Psoas muscle (tissue), 8 donors: Measurements from ENCODE around the gene MED25. TPM values are rescaled to one million over a fixed set of nuclear protein-coding genes. Genes with fewer than 3 reads are reported as not detected.

Experiments
- ATAC-seq, 4 donors: fragments of 200-7000 bp; cut with Tn5 transposase; one replicate each; pipeline ENCODE4 v1.9.1; 2020; ENCODE audit warnings: moderate library complexity in 3 of 4, mild to moderate bottlenecking in 2 of 4
- DNase-seq, 2 donors: peaks; one replicate each; pipeline ENCODE4 v3.0.0-alpha.2; 2020
- H3K27ac ChIP-seq: fragments of 200-600 bp; one replicate; pipeline ENCODE4 v1.8.0; 2022
- H3K27me3 ChIP-seq, 3 donors: fragments of 200-600 bp in 1 of 3; one replicate each; pipeline versions ENCODE4 v1.6.1 to v1.8.0; 2013 to 2022; ENCODE audit warnings: low read length in 2 of 3, mild to moderate bottlenecking in 2 of 3, moderate library complexity in 1 of 3; ENCODE audit not compliant: insufficient read depth in 3 of 3
- H3K36me3 ChIP-seq, 2 donors: fragments of 200-600 bp in 1 of 2; one replicate each; pipeline versions ENCODE4 v1.6.1 to v1.8.0; 2013 to 2022; ENCODE audit warnings: low read depth in 1 of 2, mild to moderate bottlenecking in 1 of 2, moderate library complexity in 1 of 2; ENCODE audit not compliant: insufficient read depth in 1 of 2
- H3K4me1 ChIP-seq: fragments of 200-600 bp; one replicate; pipeline ENCODE4 v1.8.0; 2022
- H3K4me3 ChIP-seq: fragments of 200-600 bp; one replicate; pipeline ENCODE4 v1.8.0; 2022; ENCODE audit warnings: mild to moderate bottlenecking
- H3K9me3 ChIP-seq: fragments of 200-600 bp; one replicate; pipeline ENCODE4 v1.8.0; 2022
- CTCF ChIP-seq: fragments of 200-600 bp; IDR thresholded peaks from one replicate; pipeline ENCODE4 v1.8.0; 2022; ENCODE audit warnings: antibody characterized with exemption
- WGBS, 3 donors: extraction: QIAGEN DNeasy Blood & Tissue Kit; methylation state at CpG; one replicate each; pipeline versions ENCODE4 v1.1.6 to v1.1.7; 2013; 5-methylcytosine and 5-hydroxymethylcytosine counted together
- intact Hi-C, 2 donors: fragments of 100-400 bp; cut with DNase I; formaldehyde crosslinking; loops; one replicate each; pipeline versions ENCODE4 v1.11.0 to v1.14.2; 2022
- polyA plus RNA-seq, 3 donors: library from polyadenylated mRNA; stranded (reverse); fragments of 200-250 nt; gene quantifications; one replicate each; pipeline ENCODE4 v1.2.3, GENCODE V29; 2013
- total RNA-seq, 4 donors: library from RNA; stranded (reverse); fragmentation: NEBNext Ultra II Directional in 2 of 4; extraction: Animal tissue kit (Norgen Biotek cat#: 25700) in 2 of 4; gene quantifications; one replicate each; pipeline versions ENCODE4 v1.2.1 to v1.2.4, GENCODE V29; 2021 to 2023
- donor health status: healthy with polysubstance abuse.
- donor health status: DM: no; HTN: no; CAD: no; lungs with moderate emphysema.
- donor health status: Bipolar disorder and iron deficiency.
- donor health status: healthy.
- donor health status: DM: yes; HTN: yes; CAD: no.
- donor health status: DM: no; HTN: no; CAD: no.
- donor health status: DM: no; HTN: no; CAD: no.
- donor health status: DM: yes; HTN: yes; CAD: no.

The MED25 gene
- total and polyA plus RNA-seq, 7 donors = 24.5 to 125 (median 76.8) TPM

- peak in 1 of 4 donors; percentile 3 for ATAC-seq
- no peaks in the 10 kb centered on the region for H3K4me1 ChIP-seq
- peaks cover 0 to 85% of the 10 kb centered on the region in 2 donors for H3K36me3 ChIP-seq
- WGBS, 3 donors = 75 to 83% (median 81%) methylated on average over 24 of the region's 24 CpGs
- H3K4me3 ChIP-seq = peak overlapping the region; percentile 38
- no peak for TF ChIP-seq CTCF
- H3K27me3 ChIP-seq = no peaks in the 10 kb centered on the region
- no peak for DNase-seq
- intact Hi-C loops = loop anchor here (5.0 to 10.0 kb wide), 3 partner anchors 36 to 118 kb away; partner anchors contain the start of genes ADM5 (in 1 of the 2) and AP2A1 (in 1 of the 2)
- H3K27ac ChIP-seq = peak overlapping the region; percentile 41
- no peaks in the 10 kb centered on the region for H3K9me3 ChIP-seq
These were observed 15.1 kb upstream of the MED25 start for GRCh38 chr19:49802836-49803528.

DNA sequence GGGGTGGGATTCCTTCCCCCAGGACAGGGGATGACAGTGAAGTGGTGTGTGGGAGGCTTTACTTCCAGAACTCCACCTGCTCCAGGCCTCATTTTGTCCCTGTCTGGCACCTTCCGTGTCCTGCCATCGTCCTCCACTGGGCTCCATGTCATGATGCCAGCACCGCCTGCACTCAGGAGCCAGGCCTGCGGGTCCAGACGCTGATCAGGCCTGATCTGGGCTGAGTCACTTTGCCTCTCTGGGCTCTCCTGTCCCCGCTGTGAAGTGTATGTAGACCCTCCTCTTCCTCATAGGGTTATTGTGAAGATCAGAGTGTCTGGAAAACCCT, 14.6 kb upstream of the MED25 start:
- TF ChIP-seq CTCF = no peak
- DNase-seq (no peak), ATAC-seq (no peak)
- Histone ChIP-seq H3K4me3 (no peak overlapping the region), H3K36me3 (peaks cover 0 to 80% of the 10 kb centered on the region in 2 donors), H3K9me3 (no peaks in the 10 kb centered on the region), H3K4me1 (no peaks in the 10 kb centered on the region), H3K27me3 (no peaks in the 10 kb centered on the region), H3K27ac (no peak overlapping the region)
- 81 to 83% (median 82%) methylated on average over 6 of the region's 6 CpGs for WGBS, 3 donors
- intact Hi-C loops = loop anchor here (5.0 to 10.0 kb wide), 3 partner anchors 36 to 119 kb away; partner anchors contain the start of genes ADM5 (in 1 of the 2) and AP2A1 (in 1 of the 2)

DNA sequence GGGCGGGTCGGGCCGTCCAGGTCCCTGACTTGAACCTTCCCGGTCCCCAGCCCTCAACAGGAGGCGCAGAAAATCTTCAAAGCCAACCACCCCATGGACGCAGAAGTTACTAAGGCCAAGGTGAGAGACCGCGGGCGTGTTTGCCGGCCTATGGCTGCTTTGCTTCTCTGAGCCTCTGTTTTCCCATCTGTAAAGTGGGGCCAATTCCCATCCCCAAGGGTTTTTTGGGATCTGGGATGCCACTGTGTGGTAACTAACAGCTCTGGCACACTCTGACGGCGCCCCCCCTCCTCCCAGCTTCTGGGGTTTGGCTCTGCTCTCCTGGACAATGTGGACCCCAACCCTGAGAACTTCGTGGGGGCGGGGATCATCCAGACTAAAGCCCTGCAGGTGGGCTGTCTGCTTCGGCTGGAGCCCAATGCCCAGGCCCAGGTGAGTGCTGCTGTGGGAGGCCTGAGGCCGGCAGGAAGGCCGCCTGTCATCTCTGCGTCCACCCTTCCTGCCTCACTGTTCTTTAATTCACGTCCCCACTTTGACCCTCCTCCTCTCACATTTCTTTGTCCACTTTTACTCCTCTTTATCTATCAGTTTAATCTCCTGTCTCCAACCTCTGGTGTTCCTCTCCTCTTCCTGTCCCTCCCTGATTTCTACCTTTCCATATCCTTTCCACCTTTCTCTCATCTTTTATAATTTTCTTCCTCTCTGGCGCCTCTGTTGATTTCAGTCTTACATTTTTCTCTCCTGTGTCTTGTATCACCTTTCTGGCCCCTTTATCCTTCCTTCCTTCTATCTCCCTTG, 12.1 kb upstream of the MED25 start:
- no peaks in the 10 kb centered on the region for H3K9me3 ChIP-seq
- H3K36me3 ChIP-seq = peaks cover 0 to 54% of the 10 kb centered on the region in 2 donors
- intact Hi-C loops = loop anchor here in 1 of 2 donors (5.0 to 10.0 kb wide), 3 partner anchors 39 to 121 kb away; partner anchors contain the start of genes ADM5 and AP2A1
- DNase-seq (no peak), ATAC-seq (no peak)
- no peak for TF ChIP-seq CTCF
- no peaks in the 10 kb centered on the region for H3K27me3 ChIP-seq
- 83 to 85% (median 83%) methylated on average over 19 to 20 of the region's 20 CpGs for WGBS, 3 donors
- peaks cover 11% of the 10 kb centered on the region for H3K4me1 ChIP-seq
- no peak overlapping the region for H3K27ac ChIP-seq
- no peak overlapping the region for H3K4me3 ChIP-seq

DNA sequence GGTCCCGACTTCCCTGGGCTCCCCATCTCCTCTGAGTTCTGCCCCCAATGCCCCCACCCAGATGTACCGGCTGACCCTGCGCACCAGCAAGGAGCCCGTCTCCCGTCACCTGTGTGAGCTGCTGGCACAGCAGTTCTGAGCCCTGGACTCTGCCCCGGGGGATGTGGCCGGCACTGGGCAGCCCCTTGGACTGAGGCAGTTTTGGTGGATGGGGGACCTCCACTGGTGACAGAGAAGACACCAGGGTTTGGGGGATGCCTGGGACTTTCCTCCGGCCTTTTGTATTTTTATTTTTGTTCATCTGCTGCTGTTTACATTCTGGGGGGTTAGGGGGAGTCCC, 11.5 kb upstream of the MED25 start:
- Histone ChIP-seq H3K27ac (no peak overlapping the region), H3K4me1 (peaks cover 11% of the 10 kb centered on the region), H3K36me3 (peaks cover 0 to 50% of the 10 kb centered on the region in 2 donors), H3K4me3 (no peak overlapping the region), H3K27me3 (no peaks in the 10 kb centered on the region), H3K9me3 (no peaks in the 10 kb centered on the region)
- ATAC-seq = no peak
- no peak for TF ChIP-seq CTCF
- intact Hi-C loops = loop anchor here in 1 of 2 donors (5.0 to 10.0 kb wide), 3 partner anchors 39 to 122 kb away; partner anchors contain the start of genes ADM5 and AP2A1
- no peak for DNase-seq
- WGBS, 3 donors = 83 to 92% (median 85%) methylated on average over 8 of the region's 8 CpGs
